Endothelial cell of umbilical vein (primary cell): ENCODE results near the gene ABL1. TPM values are rescaled to one million over a fixed set of nuclear protein-coding genes. Genes with fewer than 3 reads are reported as not detected.

ENCODE experiments used
- BruUV-seq: library from RNA; stranded (reverse); fragments of 400-500 nt; replicated peaks from 2 replicates; lab custom pipeline; 2021; lab: Mats Ljungman, UMichigan
- CTCF ChIA-PET: fragments of 300-600, 350-600 bp; sonication (Branson Sonifier 250); formaldehyde crosslinking; loops from one replicate; lab custom pipeline; 2021; ENCODE audit warnings: antibody characterized with exemption, inconsistent platforms; lab: Charles Lee
- POLR2A ChIA-PET: fragments of 300-600, 350-600 bp; sonication (Branson Sonifier 250); formaldehyde crosslinking; loops from one replicate; lab custom pipeline; 2021; ENCODE audit warnings: antibody characterized with exemption, inconsistent platforms; lab: Charles Lee
- DNase-seq: peaks from one replicate; pipeline ENCODE4 v3.0.0-alpha.2; 2011; ENCODE audit warnings: low read depth, low spot score
- FAIRE-seq: peaks from 2 replicates; lab custom pipeline; 2011; peaks lifted over from hg19 to GRCh38; lab: Jason Lieb, UNC
- H2AFZ ChIP-seq: 2 replicates; pipeline ENCODE4 v1.6.0; 2012; ENCODE audit warnings: low read depth, low read length, control low read depth, inconsistent platforms
- H3K27ac ChIP-seq: 2 replicates; pipeline ENCODE4 v1.5.1; 2011; ENCODE audit warnings: low read depth, mild to moderate bottlenecking, control low read depth, low read length, moderate library complexity; ENCODE audit not compliant: insufficient read depth
- H3K27me3 ChIP-seq, 2 experiments: 2 replicates each; pipeline versions ENCODE4 v1.6.0 to v1.6.1; 2011; ENCODE audit warnings: low read length in 2 of 2, mixed read lengths in 1 of 2; ENCODE audit not compliant: control insufficient read depth in 2 of 2, insufficient read depth in 2 of 2
- H3K36me3 ChIP-seq, 2 experiments: 2 replicates in 1 of 2; 3 replicates in 1 of 2; pipeline ENCODE4 v1.5.1; 2011; ENCODE audit warnings: low read length in 2 of 2, mild to moderate bottlenecking in 1 of 2, moderate library complexity in 1 of 2; ENCODE audit not compliant: control insufficient read depth in 2 of 2, insufficient read depth in 2 of 2; ENCODE audit errors: extremely low read depth in 1 of 2
- H3K4me1 ChIP-seq: 3 replicates; pipeline ENCODE4 v1.5.1; 2011; ENCODE audit warnings: mild to moderate bottlenecking, low read length; ENCODE audit not compliant: control insufficient read depth, insufficient read depth; ENCODE audit errors: extremely low read depth
- H3K4me2 ChIP-seq: 2 replicates; pipeline ENCODE4 v1.6.1; 2011; ENCODE audit warnings: low read length, control low read depth, mixed read lengths; ENCODE audit not compliant: insufficient read depth
- H3K4me3 ChIP-seq, 3 experiments: fragments of 200-600 bp in 1 of 3; sonication (generic), shearing (Covaris generic) in 1 of 3; replicated peaks in 1 of 3; 2 replicates each; pipeline ENCODE4 v1.5.1; 2011 to 2016; ENCODE audit warnings: control low read depth in 3 of 3, low read length in 3 of 3, mild to moderate bottlenecking in 2 of 3, inconsistent platforms in 1 of 3, low read depth in 1 of 3, moderate library complexity in 1 of 3; ENCODE audit not compliant: insufficient read depth in 1 of 3
- H3K79me2 ChIP-seq: 2 replicates; pipeline ENCODE4 v1.6.0; 2012; ENCODE audit warnings: low read length, inconsistent platforms; ENCODE audit not compliant: control insufficient read depth, insufficient read depth
- H3K9ac ChIP-seq: replicated peaks from 2 replicates; pipeline ENCODE3; 2011; ENCODE audit warnings: low read length, control low read depth; ENCODE audit not compliant: insufficient read depth; ENCODE audit errors: extremely low read depth
- H3K9me1 ChIP-seq: replicated peaks from 3 replicates; pipeline ENCODE4 v1.6.0; 2011; ENCODE audit warnings: mild to moderate bottlenecking, low read length; ENCODE audit not compliant: control insufficient read depth, insufficient read depth; ENCODE audit errors: extremely low read depth
- H3K9me3 ChIP-seq: replicated peaks from 2 replicates; pipeline ENCODE4 v1.5.1; 2012; ENCODE audit warnings: low read length, inconsistent platforms; ENCODE audit not compliant: control insufficient read depth, insufficient read depth
- H4K20me1 ChIP-seq: replicated peaks from 2 replicates; pipeline ENCODE3; 2011; ENCODE audit warnings: mild to moderate bottlenecking, low read length; ENCODE audit not compliant: control insufficient read depth, insufficient read depth; ENCODE audit errors: extremely low read depth
- EZH2 ChIP-seq: IDR thresholded peaks from 2 replicates; pipeline ENCODE4 v1.6.1; 2012; ENCODE audit warnings: borderline replicate concordance, low read depth, mild to moderate bottlenecking, moderate library complexity, low read length, inconsistent platforms; ENCODE audit not compliant: severe bottlenecking
- dilution Hi-C: fragments of 300-500 bp; cut with MboI; formaldehyde crosslinking; loops from one replicate; pipeline ENCODE4 v1.15.0; 2019; ENCODE audit warnings: low sequenced_read_pairs; ENCODE audit not compliant: extremely low pct_ligation_motif_present
- intact Hi-C: fragments of 100-400 bp; cut with micrococcal nuclease; formaldehyde crosslinking; loops from one replicate; pipeline ENCODE4 v1.10.0; 2022
- polyA plus RNA-seq, 4 experiments: library from polyadenylated mRNA; depleted of rRNA in 3 of 4; stranded (reverse) in 3 of 4; unstranded in 1 of 4; fragments of >200 nt; gene quantifications; 2 replicates each; pipeline versions ENCODE4 v1.2.1 to v1.2.3, GENCODE V29; 2011 to 2012; ENCODE audit warnings: missing spikeins in 1 of 4
- total RNA-seq: library from RNA; stranded (reverse); gene quantifications from 2 replicates; pipeline ENCODE4 v1.2.3, GENCODE V29; 2021
- TF ChIP-seq, protein P1 (sequence below), 2 donors: IDR thresholded peaks; 1 replicate in 1 of 2; 2 replicates in 1 of 2; pipeline ENCODE4 v1.5.1; 2011; ENCODE audit warnings: low read length in 2 of 2, mild to moderate bottlenecking in 2 of 2, moderate library complexity in 2 of 2, control low read depth in 1 of 2, inconsistent platforms in 1 of 2, low read depth in 1 of 2; ENCODE audit not compliant: insufficient read depth in 1 of 2; ENCODE audit errors: extremely low read depth in 1 of 2

Gene ABL1
- total and polyA plus RNA-seq, 2 donors (not counting 3 experiments of a cell fraction or from before 2014, with no cell fraction given): 32.1 to 87.1 TPM

DNA sequence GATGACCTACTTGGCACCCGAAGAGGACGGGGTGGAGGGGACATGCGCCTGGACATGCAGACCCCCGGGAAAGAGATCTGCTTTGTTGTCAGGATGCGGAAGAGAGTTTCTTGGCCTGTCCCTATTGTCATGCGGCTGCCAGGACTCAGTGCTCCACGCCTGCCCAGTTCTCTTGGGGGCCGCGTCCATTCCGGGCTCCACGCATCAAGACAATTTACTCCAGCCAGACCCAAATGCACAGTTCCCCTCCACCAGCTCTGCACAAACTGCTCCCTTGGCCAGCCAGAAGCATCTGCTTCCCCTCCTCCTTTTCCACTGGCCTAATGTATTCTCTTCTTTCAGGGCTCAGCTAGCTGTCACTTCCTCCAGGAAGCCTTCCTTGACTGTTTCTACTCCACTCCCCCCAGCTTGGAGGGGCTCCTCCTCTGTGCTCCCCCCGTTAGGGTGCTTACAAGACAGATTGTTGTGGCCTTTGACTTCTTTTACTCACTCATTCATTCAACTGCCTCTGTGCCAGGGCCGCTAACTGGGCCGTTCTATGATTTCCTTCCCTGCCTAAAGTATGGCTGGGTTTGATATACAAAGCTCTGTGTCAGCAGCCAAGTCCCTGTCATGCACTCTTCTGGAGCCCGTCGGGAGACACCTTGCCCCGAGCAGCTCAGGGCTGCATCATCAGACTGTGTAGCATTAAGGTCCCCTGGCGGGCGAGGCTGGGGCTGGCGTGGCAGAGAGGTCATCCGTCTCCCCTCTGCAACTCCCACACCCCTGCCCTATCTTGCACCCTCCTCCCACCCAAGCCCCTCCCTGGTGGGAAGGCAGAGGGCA lies 97.4 kb downstream of the ABL1 start:
- no TSS peak for BruUV-seq
- Histone ChIP-seq H3K27me3 (peaks cover 17 to 19% of the 10 kb centered on the region in 2 experiments), H3K27ac (no peak overlapping the region), H3K79me2 (no peaks in the 10 kb centered on the region), H3K4me3 (no peak overlapping the region), H3K4me1 (peaks cover 7% of the 10 kb centered on the region), H4K20me1 (no peaks in the 10 kb centered on the region), H3K36me3 (no peaks in the 10 kb centered on the region), H3K9me1 (no peaks in the 10 kb centered on the region), H3K4me2 (no peak overlapping the region), H3K9ac (no peak overlapping the region), H2AFZ (no peak overlapping the region), H3K9me3 (no peaks in the 10 kb centered on the region)
- dilution Hi-C loops (no loop called here), intact Hi-C loops (no loop called here)
- TF ChIP-seq, protein P1, sequence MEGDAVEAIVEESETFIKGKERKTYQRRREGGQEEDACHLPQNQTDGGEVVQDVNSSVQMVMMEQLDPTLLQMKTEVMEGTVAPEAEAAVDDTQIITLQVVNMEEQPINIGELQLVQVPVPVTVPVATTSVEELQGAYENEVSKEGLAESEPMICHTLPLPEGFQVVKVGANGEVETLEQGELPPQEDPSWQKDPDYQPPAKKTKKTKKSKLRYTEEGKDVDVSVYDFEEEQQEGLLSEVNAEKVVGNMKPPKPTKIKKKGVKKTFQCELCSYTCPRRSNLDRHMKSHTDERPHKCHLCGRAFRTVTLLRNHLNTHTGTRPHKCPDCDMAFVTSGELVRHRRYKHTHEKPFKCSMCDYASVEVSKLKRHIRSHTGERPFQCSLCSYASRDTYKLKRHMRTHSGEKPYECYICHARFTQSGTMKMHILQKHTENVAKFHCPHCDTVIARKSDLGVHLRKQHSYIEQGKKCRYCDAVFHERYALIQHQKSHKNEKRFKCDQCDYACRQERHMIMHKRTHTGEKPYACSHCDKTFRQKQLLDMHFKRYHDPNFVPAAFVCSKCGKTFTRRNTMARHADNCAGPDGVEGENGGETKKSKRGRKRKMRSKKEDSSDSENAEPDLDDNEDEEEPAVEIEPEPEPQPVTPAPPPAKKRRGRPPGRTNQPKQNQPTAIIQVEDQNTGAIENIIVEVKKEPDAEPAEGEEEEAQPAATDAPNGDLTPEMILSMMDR (IDR thresholded peaks at IDR 0.05; ENCODE audit: extremely low read depth in 1 of 2, insufficient read depth in 1 of 2, low read depth in 1 of 2, low read length in 2 of 2): peak in 1 of 2 donors; percentile 14
- no peak for TF ChIP-seq EZH2
- FAIRE-seq (no peak), DNase-seq (no peak)
- POLR2A ChIA-PET: no interaction called here
- CTCF ChIA-PET: interaction anchor here (0.6 to 2.2 kb wide), 4 partner anchors 39 to 226 kb away, joined by 3 to 6 read pairs (median 3); no protein-coding TSS in a partner anchor
